HepG2 (cell line): Measurements from ENCODE around the gene SLC39A8. TPM values are rescaled to one million over a fixed set of nuclear protein-coding genes. Genes with fewer than 3 reads are reported as not detected.
A peak's percentile ranks its signal among the peaks of the same experiment; 100 is the strongest.

Experiments used
- BORCS8-MEF2B ChIP-seq: sonication (generic); formaldehyde crosslinking; IDR thresholded peaks from 2 replicates; pipeline ENCODE4 v1.8.0; 2022; ENCODE audit warnings: mild to moderate bottlenecking, missing genetic modification reagents
- HDAC1 ChIP-seq: sonication (generic); formaldehyde crosslinking; IDR thresholded peaks from 2 replicates; pipeline ENCODE4 v1.5.1; 2020; ENCODE audit warnings: mild to moderate bottlenecking, missing genetic modification reagents
- HNRNPH1 ChIP-seq: fragments of 200-400 bp; formaldehyde crosslinking; optimal IDR thresholded peaks from 2 replicates; pipeline ENCODE3; 2017; ENCODE audit warnings: mild to moderate bottlenecking, low read depth, low read length
- HNRNPLL ChIP-seq: fragments of 200-400 bp; formaldehyde crosslinking; IDR thresholded peaks from 2 replicates; pipeline ENCODE4 v1.6.1; 2017; ENCODE audit warnings: mild to moderate bottlenecking, low read depth, low read length; ENCODE audit not compliant: poor library complexity, severe bottlenecking
- IKZF4 ChIP-seq: sonication (generic); formaldehyde crosslinking; IDR thresholded peaks from 2 replicates; pipeline ENCODE4 v1.5.1; 2020; ENCODE audit warnings: borderline replicate concordance, mild to moderate bottlenecking, low read depth, missing genetic modification reagents; ENCODE audit errors: not compliant biosample characterization
- MYC ChIP-seq: sonication (generic); formaldehyde crosslinking; IDR thresholded peaks from 2 replicates; pipeline ENCODE4 v1.9.0; 2021; ENCODE audit warnings: missing genetic modification reagents, borderline replicate concordance
- NFE2 ChIP-seq: sonication (generic); formaldehyde crosslinking; IDR thresholded peaks from 2 replicates; pipeline ENCODE4 v1.4.0; 2020; ENCODE audit warnings: missing genetic modification reagents
- NFE2L2 ChIP-seq: fragments of 150-350 bp; IDR thresholded peaks from 2 replicates; pipeline ENCODE4 v1.6.1; 2014; ENCODE audit warnings: low read length
- PHB2 ChIP-seq: fragments of 450-650 bp; IDR thresholded peaks from 2 replicates; pipeline ENCODE4 v1.6.1; 2018; ENCODE audit not compliant: partially characterized antibody
- RXRB ChIP-seq: IDR thresholded peaks from 2 replicates; pipeline ENCODE4 v1.6.1; 2016; ENCODE audit warnings: borderline replicate concordance, missing genetic modification reagents, missing compliant biosample characterization
- ZHX1 ChIP-seq: sonication (generic); formaldehyde crosslinking; IDR thresholded peaks from 2 replicates; pipeline ENCODE4 v1.8.1; 2022; ENCODE audit warnings: low read depth, mild to moderate bottlenecking, missing genetic modification reagents
- ZNF350 ChIP-seq: sonication (generic); formaldehyde crosslinking; IDR thresholded peaks from 2 replicates; pipeline ENCODE4 v1.4.0; 2020; ENCODE audit warnings: mild to moderate bottlenecking, low read depth, missing genetic modification reagents, borderline replicate concordance
- ZNF562 ChIP-seq: sonication (generic); formaldehyde crosslinking; IDR thresholded peaks from 2 replicates; pipeline ENCODE4 v1.8.0; 2022; ENCODE audit warnings: missing genetic modification reagents, borderline replicate concordance
- ZNF577 ChIP-seq: sonication (generic); formaldehyde crosslinking; IDR thresholded peaks from 2 replicates; pipeline ENCODE4 v1.4.0; 2020; ENCODE audit warnings: mild to moderate bottlenecking, low read depth, missing genetic modification reagents, borderline replicate concordance
- ZNF629 ChIP-seq: sonication (generic); formaldehyde crosslinking; conservative IDR thresholded peaks from 2 replicates; pipeline ENCODE4 v1.5.0; 2020; ENCODE audit warnings: missing genetic modification reagents
- ZNF652 ChIP-seq: IDR thresholded peaks from 2 replicates; pipeline ENCODE4 v1.6.1; 2016; ENCODE audit warnings: low read depth, borderline replicate concordance
- ZNF788 ChIP-seq: sonication (generic); formaldehyde crosslinking; IDR thresholded peaks from 2 replicates; pipeline ENCODE4 v1.5.0; 2020; ENCODE audit warnings: mild to moderate bottlenecking, missing genetic modification reagents, borderline replicate concordance
- polyA plus RNA-seq, 8 experiments: library from polyadenylated mRNA; depleted of rRNA in 3 of 8; stranded (reverse) in 7 of 8; unstranded in 1 of 8; fragments of >200 nt; fragmentation: Illumina TruSeq in 4 of 8; extraction: Trizol in 4 of 8; gene quantifications; 2 replicates each; pipeline versions ENCODE4 v1.2.1 to v1.2.3, GENCODE V29; 2011 to 2016; ENCODE audit warnings: low read depth in 4 of 8, missing spikeins in 1 of 8, mixed read lengths in 1 of 8; ENCODE audit not compliant: insufficient read depth in 1 of 8
- total RNA-seq, 5 experiments: library from RNA; depleted of rRNA; stranded (reverse); fragments of >200 nt; fragmentation: Illumina TruSeq; extraction: Trizol; gene quantifications; 2 replicates each; pipeline ENCODE4 v1.2.3, GENCODE V29; 2016; ENCODE audit warnings: low read depth in 1 of 5
- TF ChIP-seq, protein P1 (sequence below): sonication (generic); formaldehyde crosslinking; IDR thresholded peaks from 2 replicates; pipeline ENCODE4 v1.4.0; 2020; ENCODE audit warnings: mild to moderate bottlenecking, missing genetic modification reagents
- TF ChIP-seq, protein P2 (sequence below): sonication (generic); formaldehyde crosslinking; IDR thresholded peaks from 2 replicates; pipeline ENCODE4 v1.9.0; 2022; ENCODE audit warnings: low read depth, missing genetic modification reagents

SLC39A8 gene
- total and polyA plus RNA-seq, 2 of the 13 experiments (the other 11 are each of a cell fraction or from before 2014, with no cell fraction given): 0.22 to 0.38 TPM

DNA sequence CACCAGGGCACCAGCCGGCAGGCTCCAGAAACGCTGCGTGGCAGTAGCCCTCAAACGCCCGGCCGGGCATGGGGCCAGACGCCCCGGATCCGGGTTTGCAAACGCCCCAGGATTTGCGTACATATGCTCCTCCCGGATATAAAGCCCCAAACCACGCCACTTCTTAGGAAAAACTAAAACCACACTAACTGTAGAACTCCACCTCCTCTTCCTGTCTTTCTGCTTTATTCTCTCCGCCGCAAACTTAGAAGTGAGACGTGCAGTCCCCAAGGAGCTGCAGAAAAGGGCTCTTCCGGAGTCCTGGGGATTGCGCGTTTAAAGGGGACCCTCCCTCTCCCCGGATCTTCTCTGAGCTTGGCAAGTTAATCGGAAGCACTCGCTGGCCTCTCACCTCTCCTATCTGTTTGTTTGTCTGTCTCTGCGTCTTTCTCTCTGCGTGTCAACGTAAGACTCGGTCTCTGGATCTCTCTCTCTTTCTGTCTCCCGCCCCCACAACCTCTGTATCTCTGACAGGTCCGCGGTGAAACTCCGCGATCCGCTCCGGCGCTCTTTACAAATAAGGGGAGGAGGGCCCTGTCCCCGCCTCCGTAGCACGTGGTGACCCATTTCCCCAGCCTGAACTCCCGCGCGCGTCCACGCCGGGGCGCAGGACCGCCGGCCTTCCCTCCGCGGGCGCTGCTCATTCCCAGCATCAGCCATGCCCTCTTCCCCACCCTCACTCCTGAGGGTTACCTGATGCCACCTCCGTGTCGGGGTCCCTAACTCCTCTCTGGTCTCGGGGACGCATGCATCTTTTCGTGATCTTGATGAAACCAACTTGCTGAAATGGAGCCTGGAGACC, at the start of gene SLC39A8 (continued):
- TF ChIP-seq ZNF350 (CRISPR knock-in tag): peak; percentile 61; the same call in 1 of the 2 replicates
- no peak; the same call in 1 of the 2 replicates for TF ChIP-seq ZHX1 (CRISPR knock-in tag)
- TF ChIP-seq, protein P1, sequence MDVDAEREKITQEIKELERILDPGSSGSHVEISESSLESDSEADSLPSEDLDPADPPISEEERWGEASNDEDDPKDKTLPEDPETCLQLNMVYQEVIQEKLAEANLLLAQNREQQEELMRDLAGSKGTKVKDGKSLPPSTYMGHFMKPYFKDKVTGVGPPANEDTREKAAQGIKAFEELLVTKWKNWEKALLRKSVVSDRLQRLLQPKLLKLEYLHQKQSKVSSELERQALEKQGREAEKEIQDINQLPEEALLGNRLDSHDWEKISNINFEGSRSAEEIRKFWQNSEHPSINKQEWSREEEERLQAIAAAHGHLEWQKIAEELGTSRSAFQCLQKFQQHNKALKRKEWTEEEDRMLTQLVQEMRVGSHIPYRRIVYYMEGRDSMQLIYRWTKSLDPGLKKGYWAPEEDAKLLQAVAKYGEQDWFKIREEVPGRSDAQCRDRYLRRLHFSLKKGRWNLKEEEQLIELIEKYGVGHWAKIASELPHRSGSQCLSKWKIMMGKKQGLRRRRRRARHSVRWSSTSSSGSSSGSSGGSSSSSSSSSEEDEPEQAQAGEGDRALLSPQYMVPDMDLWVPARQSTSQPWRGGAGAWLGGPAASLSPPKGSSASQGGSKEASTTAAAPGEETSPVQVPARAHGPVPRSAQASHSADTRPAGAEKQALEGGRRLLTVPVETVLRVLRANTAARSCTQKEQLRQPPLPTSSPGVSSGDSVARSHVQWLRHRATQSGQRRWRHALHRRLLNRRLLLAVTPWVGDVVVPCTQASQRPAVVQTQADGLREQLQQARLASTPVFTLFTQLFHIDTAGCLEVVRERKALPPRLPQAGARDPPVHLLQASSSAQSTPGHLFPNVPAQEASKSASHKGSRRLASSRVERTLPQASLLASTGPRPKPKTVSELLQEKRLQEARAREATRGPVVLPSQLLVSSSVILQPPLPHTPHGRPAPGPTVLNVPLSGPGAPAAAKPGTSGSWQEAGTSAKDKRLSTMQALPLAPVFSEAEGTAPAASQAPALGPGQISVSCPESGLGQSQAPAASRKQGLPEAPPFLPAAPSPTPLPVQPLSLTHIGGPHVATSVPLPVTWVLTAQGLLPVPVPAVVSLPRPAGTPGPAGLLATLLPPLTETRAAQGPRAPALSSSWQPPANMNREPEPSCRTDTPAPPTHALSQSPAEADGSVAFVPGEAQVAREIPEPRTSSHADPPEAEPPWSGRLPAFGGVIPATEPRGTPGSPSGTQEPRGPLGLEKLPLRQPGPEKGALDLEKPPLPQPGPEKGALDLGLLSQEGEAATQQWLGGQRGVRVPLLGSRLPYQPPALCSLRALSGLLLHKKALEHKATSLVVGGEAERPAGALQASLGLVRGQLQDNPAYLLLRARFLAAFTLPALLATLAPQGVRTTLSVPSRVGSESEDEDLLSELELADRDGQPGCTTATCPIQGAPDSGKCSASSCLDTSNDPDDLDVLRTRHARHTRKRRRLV: no peak
- TF ChIP-seq HNRNPH1: no peak
- TF ChIP-seq RXRB: 0 out of 2 replicates have a peak, but pooled peaks have one; percentile 12
- peak; percentile 41 for TF ChIP-seq HNRNPLL
- peak; percentile 43 for TF ChIP-seq ZNF629 (CRISPR knock-in tag)
- peak; percentile 43; the same call in 1 of the 2 replicates for TF ChIP-seq HDAC1 (CRISPR knock-in tag)
- TF ChIP-seq PHB2: no peak
- TF ChIP-seq ZNF652 (CRISPR knock-in tag): no peak
- TF ChIP-seq MYC (CRISPR knock-in tag): peak; percentile 92; the same call in 1 of the 2 replicates
- no peak for TF ChIP-seq ZNF577 (CRISPR knock-in tag)
- TF ChIP-seq, protein P2, sequence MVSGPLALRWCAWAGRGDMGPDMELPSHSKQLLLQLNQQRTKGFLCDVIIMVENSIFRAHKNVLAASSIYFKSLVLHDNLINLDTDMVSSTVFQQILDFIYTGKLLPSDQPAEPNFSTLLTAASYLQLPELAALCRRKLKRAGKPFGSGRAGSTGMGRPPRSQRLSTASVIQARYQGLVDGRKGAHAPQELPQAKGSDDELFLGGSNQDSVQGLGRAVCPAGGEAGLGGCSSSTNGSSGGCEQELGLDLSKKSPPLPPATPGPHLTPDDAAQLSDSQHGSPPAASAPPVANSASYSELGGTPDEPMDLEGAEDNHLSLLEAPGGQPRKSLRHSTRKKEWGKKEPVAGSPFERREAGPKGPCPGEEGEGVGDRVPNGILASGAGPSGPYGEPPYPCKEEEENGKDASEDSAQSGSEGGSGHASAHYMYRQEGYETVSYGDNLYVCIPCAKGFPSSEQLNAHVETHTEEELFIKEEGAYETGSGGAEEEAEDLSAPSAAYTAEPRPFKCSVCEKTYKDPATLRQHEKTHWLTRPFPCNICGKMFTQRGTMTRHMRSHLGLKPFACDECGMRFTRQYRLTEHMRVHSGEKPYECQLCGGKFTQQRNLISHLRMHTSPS: peak; percentile 23; the same call in 1 of the 2 replicates
- TF ChIP-seq NFE2L2: no peak
- TF ChIP-seq BORCS8-MEF2B (CRISPR knock-in tag): peak; percentile 74; the same call in 1 of the 2 replicates
- TF ChIP-seq ZNF562 (CRISPR knock-in tag): no peak
- TF ChIP-seq NFE2: no peak
- no peak for TF ChIP-seq IKZF4 (CRISPR knock-in tag)
- peak; percentile 44; the same call in 1 of the 2 replicates for TF ChIP-seq ZNF788
